LNCAP (cell line): Measurements from ENCODE around the gene VSIG10L2.
A peak's percentile ranks its signal among the peaks of the same experiment; 100 is the strongest.

ENCODE experiments used
- CTCF ChIP-seq: fragments of 450-650 bp; IDR thresholded peaks from 2 replicates; pipeline ENCODE4 v1.5.1; 2017; ENCODE audit warnings: mild to moderate bottlenecking

Gene VSIG10L2

GRCh38 chr11:125924384-125925007, 21.3 kb upstream of the VSIG10L2 start:
- no peak for TF ChIP-seq CTCF

- TF ChIP-seq CTCF = 0 out of 2 replicates have a peak, but pooled peaks have one; percentile 8
These were observed 20.6 kb upstream of the VSIG10L2 start for GRCh38 chr11:125925247-125925740.

DNA sequence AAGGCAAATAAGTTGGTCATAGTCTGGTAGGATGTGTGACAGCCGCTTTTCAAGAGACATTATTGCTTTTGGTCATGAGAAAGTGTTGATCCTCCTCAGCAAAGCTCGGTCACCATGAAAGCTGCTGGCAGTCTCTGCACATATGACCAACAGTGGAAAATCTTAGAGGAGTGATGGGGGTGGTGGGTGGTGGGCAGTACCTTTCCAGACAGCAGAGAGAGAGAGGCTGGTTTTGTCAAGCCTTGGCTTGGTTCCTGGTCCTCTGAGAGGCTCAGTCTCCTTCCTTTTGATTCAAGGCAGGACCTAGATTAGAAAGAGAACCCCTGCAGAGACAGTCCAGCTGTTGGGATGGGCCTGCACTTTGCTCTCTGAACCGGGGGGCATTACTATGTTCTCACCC, 20.0 kb upstream of the VSIG10L2 start:
- no peak for TF ChIP-seq CTCF

DNA sequence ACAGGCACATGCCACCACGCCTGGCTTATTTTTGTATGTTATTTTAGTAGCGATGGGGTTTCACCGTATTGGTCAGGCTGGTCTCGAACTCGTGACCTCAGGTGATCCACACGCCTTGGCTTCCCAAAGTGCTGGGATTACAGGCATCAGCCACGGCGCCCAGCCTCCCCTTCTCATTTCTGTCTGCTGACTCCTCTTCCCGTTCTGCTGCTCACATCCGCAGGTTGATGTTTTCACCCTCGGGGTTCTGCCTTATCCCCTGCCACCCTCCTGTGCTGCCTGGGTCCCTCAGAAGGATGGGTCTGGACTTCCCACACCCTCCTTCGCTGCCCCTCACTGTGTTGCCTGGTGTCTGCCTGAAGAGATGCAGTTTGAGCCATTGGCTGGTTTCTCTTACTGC, 19.2 kb upstream of the VSIG10L2 start:
- TF ChIP-seq CTCF = no peak

DNA sequence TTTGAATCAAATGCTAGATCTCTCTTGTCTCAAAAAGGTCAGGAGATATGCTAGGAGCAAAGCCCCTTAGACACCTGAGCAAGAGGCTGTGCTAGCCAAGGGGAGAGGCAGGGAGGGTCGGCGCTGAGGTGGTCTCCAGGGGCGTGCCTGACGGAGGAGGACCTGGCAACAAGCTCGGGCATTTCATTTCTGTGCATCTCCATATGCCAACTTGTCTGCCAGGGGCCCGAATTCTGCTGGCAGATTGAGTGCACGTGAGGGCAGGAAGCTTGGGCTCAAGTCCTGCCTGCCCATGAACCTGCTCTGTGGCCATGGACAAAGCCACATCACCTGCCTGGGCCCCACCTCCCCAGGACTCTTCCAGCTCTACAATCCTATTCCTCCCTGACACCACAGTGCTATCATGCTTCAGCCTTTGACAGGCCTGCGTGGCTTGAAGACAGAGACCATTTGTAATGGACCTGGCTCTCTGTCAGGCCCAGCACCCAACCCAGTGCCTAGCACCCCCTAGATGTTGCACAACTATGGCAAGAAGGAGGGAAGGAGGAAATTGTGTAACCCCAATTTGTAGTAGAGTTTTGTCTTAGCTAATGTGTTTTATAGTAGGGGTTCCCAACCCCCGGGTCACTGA, 16.3 kb upstream of the VSIG10L2 start:
- TF ChIP-seq CTCF = no peak

GRCh38 chr11:125930076-125930450, 15.8 kb upstream of the VSIG10L2 start:
- no peak for TF ChIP-seq CTCF

DNA sequence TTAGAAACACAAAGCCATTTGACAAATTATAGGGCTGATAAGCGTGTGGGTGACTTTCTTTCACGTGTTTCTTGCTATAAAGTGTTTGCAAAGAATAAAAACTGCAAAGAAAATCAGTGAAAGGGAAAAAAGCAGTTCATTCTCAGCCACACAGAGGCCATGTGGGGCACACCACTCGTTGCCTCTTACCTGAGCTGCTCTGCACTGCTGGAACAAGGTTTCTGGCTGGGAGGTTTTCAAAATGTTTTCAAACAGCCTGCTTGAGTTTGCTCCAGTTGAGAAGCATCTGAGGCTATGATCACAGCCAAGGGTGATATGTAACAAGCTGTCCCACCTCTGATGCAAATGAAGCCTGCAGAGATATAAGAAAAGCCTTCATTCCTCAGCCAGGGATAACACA, 14.7 kb upstream of the VSIG10L2 start:
- TF ChIP-seq CTCF = no peak

- no peak for TF ChIP-seq CTCF
These were observed 14.2 kb upstream of the VSIG10L2 start for GRCh38 chr11:125931668-125932067.
